ENCODE results near the gene ASPSCR1. TPM values are rescaled to one million over a fixed set of nuclear protein-coding genes. Genes with fewer than 3 reads are reported as not detected.

The ASPSCR1 gene
- total RNA-seq, 1 experiment from 2014 or later = 51.0 TPM

DNA sequence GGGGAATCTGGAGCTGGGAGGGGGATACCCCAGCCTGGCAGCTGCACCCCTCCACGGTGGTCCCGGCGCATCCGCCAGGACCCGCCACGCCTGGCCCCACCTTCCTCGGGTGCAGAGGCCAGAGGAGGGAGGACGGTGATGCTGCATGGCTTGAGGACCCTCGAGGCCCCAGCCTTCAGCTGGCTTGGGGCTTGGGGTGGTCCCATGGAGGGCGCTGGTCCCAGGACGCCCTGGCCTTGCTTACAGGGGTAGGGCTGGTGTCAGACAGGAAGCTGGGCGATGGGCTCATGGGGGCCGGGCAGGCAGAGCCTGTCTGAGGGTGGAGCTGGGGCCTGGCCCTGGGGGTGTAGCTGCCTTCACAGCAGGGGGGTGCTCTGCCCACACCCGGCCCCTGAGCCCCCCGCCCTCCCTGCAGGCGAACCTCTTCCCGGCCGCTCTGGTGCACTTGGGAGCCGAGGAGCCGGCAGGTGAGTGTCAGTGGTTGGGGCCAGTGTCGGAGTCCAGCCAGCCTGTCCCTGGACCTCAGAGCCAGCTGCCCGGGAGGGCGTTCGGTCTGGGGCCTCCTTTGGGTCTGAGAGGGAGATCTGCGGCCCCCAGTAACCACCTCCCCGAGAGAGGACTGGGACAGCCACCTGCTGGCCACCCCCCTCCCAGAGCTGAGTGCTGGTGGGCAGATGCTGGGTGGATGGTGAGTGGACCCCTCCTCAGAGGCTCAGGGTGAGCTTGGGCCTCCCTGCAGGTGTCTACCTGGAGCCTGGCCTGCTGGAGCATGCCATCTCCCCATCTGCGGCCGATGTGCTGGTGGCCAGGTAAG lies 38.8 kb downstream of the ASPSCR1 start:
- no peak for ATAC-seq
- Histone ChIP-seq H3K4me2 (ENCODE audit: low read length) (no peak overlapping the region), H2AFZ (ENCODE audit: low read depth, low read length, poor library complexity, severe bottlenecking) (no peak overlapping the region), H3K36me3 (ENCODE audit: control insufficient read depth in 1 of 2, insufficient read depth in 2 of 2, low read length in 2 of 2) (peaks cover 0 to 10% of the 10 kb centered on the region in 2 experiments; a peak in 1 of 4 replicates), H3K79me2 (ENCODE audit: insufficient read depth, low read length) (peaks cover 20% of the 10 kb centered on the region), H4K20me1 (ENCODE audit: insufficient read depth) (peaks cover under 1% of the 10 kb centered on the region; the same call in 1 of the 2 replicates), H3K4me1 (ENCODE audit: control insufficient read depth in 1 of 2, insufficient read depth in 2 of 2, low read length in 2 of 2) (peaks cover 21 to 31% of the 10 kb centered on the region in 2 experiments), H3K9me2 (ENCODE audit: insufficient read depth) (no peaks in the 10 kb centered on the region), H3K9me3 (ENCODE audit: control insufficient read depth in 1 of 2, insufficient read depth in 1 of 2, low read depth in 1 of 2, low read length in 2 of 2) (no peaks in the 10 kb centered on the region), H3K27me3 (ENCODE audit: insufficient read depth, low read length) (no peaks in the 10 kb centered on the region), H3K9ac (ENCODE audit: low read length) (no peak overlapping the region), H3K27ac (ENCODE audit: low read depth, low read length) (no peak overlapping the region; the same call in 1 of the 2 replicates), H3K4me3 (replicated peaks in 1 of 2; ENCODE audit: low read depth in 1 of 2, low read length in 2 of 2) (no peak overlapping the region)
- intact Hi-C loops (cut with micrococcal nuclease) = no loop called here
- ChIA-PET CTCF (no interaction called here), RAD21 (ENCODE audit: low non-redundant PET in 1 of 2, low total read pairs in 2 of 2, uncharacterized antibody in 2 of 2, unreplicated experiment in 2 of 2) (no interaction called here), POLR2A (interaction anchor here (0.9 kb wide), 1 partner anchor 57 kb away, joined by 3 read pairs; no protein-coding TSS in a partner anchor)
- TF ChIP-seq FOSL1 (IDR thresholded peaks at IDR 0.05; ENCODE audit: low read depth) (no peak), YY1 (IDR thresholded peaks at IDR 0.05; ENCODE audit: extremely low read depth, insufficient replicate concordance, low read depth, low read length) (no peak), EZH2 (IDR thresholded peaks at IDR 0.05) (no peak), POLR2A (IDR thresholded peaks at IDR 0.05; ENCODE audit: borderline replicate concordance, extremely low read depth, insufficient read depth, insufficient read length) (no peak), SRF (IDR thresholded peaks at IDR 0.05; ENCODE audit: low read depth) (no peak), RAD21 (IDR thresholded peaks at IDR 0.05; ENCODE audit: low read depth) (no peak), SP1 (IDR thresholded peaks at IDR 0.05; ENCODE audit: low read depth) (no peak), JUND (IDR thresholded peaks at IDR 0.05) (no peak), SIN3A (IDR thresholded peaks at IDR 0.05; ENCODE audit: low read depth) (no peak), EZH2phosphoT487 (IDR thresholded peaks at IDR 0.05; ENCODE audit: borderline replicate concordance) (no peak), POLR2AphosphoS5 (IDR thresholded peaks at IDR 0.05; ENCODE audit: low read depth, low read length) (no peak), EGR1 (IDR thresholded peaks at IDR 0.05; ENCODE audit: low read depth) (no peak)
- TF ChIP-seq, protein P1, sequence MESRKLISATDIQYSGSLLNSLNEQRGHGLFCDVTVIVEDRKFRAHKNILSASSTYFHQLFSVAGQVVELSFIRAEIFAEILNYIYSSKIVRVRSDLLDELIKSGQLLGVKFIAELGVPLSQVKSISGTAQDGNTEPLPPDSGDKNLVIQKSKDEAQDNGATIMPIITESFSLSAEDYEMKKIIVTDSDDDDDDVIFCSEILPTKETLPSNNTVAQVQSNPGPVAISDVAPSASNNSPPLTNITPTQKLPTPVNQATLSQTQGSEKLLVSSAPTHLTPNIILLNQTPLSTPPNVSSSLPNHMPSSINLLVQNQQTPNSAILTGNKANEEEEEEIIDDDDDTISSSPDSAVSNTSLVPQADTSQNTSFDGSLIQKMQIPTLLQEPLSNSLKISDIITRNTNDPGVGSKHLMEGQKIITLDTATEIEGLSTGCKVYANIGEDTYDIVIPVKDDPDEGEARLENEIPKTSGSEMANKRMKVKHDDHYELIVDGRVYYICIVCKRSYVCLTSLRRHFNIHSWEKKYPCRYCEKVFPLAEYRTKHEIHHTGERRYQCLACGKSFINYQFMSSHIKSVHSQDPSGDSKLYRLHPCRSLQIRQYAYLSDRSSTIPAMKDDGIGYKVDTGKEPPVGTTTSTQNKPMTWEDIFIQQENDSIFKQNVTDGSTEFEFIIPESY (IDR thresholded peaks at IDR 0.05; ENCODE audit: extremely low read depth, insufficient replicate concordance, low read length) = no peak
- TF ChIP-seq, protein P2, sequence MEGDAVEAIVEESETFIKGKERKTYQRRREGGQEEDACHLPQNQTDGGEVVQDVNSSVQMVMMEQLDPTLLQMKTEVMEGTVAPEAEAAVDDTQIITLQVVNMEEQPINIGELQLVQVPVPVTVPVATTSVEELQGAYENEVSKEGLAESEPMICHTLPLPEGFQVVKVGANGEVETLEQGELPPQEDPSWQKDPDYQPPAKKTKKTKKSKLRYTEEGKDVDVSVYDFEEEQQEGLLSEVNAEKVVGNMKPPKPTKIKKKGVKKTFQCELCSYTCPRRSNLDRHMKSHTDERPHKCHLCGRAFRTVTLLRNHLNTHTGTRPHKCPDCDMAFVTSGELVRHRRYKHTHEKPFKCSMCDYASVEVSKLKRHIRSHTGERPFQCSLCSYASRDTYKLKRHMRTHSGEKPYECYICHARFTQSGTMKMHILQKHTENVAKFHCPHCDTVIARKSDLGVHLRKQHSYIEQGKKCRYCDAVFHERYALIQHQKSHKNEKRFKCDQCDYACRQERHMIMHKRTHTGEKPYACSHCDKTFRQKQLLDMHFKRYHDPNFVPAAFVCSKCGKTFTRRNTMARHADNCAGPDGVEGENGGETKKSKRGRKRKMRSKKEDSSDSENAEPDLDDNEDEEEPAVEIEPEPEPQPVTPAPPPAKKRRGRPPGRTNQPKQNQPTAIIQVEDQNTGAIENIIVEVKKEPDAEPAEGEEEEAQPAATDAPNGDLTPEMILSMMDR (IDR thresholded peaks at IDR 0.05 in 2 of 3, conservative IDR thresholded peaks at IDR 0.05 in 1 of 3; ENCODE audit: borderline replicate concordance in 1 of 3, insufficient read depth in 1 of 3, low read depth in 2 of 3, low read length in 2 of 3) = no peak
- TF ChIP-seq, protein P3, sequence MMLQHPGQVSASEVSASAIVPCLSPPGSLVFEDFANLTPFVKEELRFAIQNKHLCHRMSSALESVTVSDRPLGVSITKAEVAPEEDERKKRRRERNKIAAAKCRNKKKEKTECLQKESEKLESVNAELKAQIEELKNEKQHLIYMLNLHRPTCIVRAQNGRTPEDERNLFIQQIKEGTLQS (IDR thresholded peaks at IDR 0.05) = no peak
- TF ChIP-seq, protein P4, sequence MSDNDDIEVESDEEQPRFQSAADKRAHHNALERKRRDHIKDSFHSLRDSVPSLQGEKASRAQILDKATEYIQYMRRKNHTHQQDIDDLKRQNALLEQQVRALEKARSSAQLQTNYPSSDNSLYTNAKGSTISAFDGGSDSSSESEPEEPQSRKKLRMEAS (IDR thresholded peaks at IDR 0.05) = no peak
- TF ChIP-seq, protein P5, sequence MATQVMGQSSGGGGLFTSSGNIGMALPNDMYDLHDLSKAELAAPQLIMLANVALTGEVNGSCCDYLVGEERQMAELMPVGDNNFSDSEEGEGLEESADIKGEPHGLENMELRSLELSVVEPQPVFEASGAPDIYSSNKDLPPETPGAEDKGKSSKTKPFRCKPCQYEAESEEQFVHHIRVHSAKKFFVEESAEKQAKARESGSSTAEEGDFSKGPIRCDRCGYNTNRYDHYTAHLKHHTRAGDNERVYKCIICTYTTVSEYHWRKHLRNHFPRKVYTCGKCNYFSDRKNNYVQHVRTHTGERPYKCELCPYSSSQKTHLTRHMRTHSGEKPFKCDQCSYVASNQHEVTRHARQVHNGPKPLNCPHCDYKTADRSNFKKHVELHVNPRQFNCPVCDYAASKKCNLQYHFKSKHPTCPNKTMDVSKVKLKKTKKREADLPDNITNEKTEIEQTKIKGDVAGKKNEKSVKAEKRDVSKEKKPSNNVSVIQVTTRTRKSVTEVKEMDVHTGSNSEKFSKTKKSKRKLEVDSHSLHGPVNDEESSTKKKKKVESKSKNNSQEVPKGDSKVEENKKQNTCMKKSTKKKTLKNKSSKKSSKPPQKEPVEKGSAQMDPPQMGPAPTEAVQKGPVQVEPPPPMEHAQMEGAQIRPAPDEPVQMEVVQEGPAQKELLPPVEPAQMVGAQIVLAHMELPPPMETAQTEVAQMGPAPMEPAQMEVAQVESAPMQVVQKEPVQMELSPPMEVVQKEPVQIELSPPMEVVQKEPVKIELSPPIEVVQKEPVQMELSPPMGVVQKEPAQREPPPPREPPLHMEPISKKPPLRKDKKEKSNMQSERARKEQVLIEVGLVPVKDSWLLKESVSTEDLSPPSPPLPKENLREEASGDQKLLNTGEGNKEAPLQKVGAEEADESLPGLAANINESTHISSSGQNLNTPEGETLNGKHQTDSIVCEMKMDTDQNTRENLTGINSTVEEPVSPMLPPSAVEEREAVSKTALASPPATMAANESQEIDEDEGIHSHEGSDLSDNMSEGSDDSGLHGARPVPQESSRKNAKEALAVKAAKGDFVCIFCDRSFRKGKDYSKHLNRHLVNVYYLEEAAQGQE (IDR thresholded peaks at IDR 0.05; ENCODE audit: low read depth) = no peak
- DNase-seq (ENCODE audit: low read depth, low spot score) = no peak
- no TSS peak for BruUV-seq (replicated peaks)

Data from HCT116 (cell line).